HG03060 (cell line): Measurements from ENCODE around the gene SFRP2.

Source experiments
- ATAC-seq: cut with Tn5 transposase; IDR thresholded peaks from one replicate; pipeline ENCODE4 v1.9.1; 2021; ENCODE audit warnings: low read depth, moderate number of reproducible peaks; ENCODE audit not compliant: unreplicated experiment

Gene SFRP2

GRCh38 chr4:153788413-153789276, at the start of gene SFRP2:
SFRP2 (minus strand) TSS chr4:153789083; CDS start chr4:153788835, 248 bp downstream.
- no peak for ATAC-seq

GRCh38 chr4:153838564-153838963, 49.7 kb upstream of the SFRP2 start:
- no peak for ATAC-seq

GRCh38 chr4:153834901-153835300, 46.0 kb upstream of the SFRP2 start:
- ATAC-seq, result no peak

GRCh38 chr4:153832720-153833287, 43.9 kb upstream of the SFRP2 start:
- ATAC-seq, result no peak

- ATAC-seq, result no peak
These were observed 43.2 kb upstream of the SFRP2 start for GRCh38 chr4:153832054-153832453.

- no peak for ATAC-seq
These were observed 42.4 kb upstream of the SFRP2 start for GRCh38 chr4:153831245-153831644.

GRCh38 chr4:153825691-153826090, 36.8 kb upstream of the SFRP2 start:
- ATAC-seq, result no peak

- ATAC-seq, result no peak
These were observed 36.2 kb upstream of the SFRP2 start for GRCh38 chr4:153825126-153825525.

- ATAC-seq, result no peak
These were observed 35.6 kb upstream of the SFRP2 start for GRCh38 chr4:153824501-153824900.

- ATAC-seq, result no peak
These were observed 34.6 kb upstream of the SFRP2 start for GRCh38 chr4:153823483-153823882.

GRCh38 chr4:153822316-153822715, 33.4 kb upstream of the SFRP2 start:
- no peak for ATAC-seq

- ATAC-seq, result no peak
These were observed 28.6 kb upstream of the SFRP2 start for GRCh38 chr4:153817466-153817865.

- ATAC-seq, result no peak
These were observed 27.7 kb upstream of the SFRP2 start for GRCh38 chr4:153816542-153816941.

GRCh38 chr4:153814789-153815188, 25.9 kb upstream of the SFRP2 start:
- no peak for ATAC-seq

GRCh38 chr4:153809916-153810810, 21.3 kb upstream of the SFRP2 start:
- ATAC-seq, result no peak

GRCh38 chr4:153809307-153809706, 20.4 kb upstream of the SFRP2 start:
- no peak for ATAC-seq

- ATAC-seq, result no peak
These were observed 19.3 kb upstream of the SFRP2 start for GRCh38 chr4:153808175-153808574.

GRCh38 chr4:153806073-153806472, 17.2 kb upstream of the SFRP2 start:
- ATAC-seq, result no peak

GRCh38 chr4:153804722-153805121, 15.8 kb upstream of the SFRP2 start:
- ATAC-seq, result no peak

GRCh38 chr4:153799694-153800074, 10.8 kb upstream of the SFRP2 start:
- ATAC-seq, result no peak
